Pancreas (tissue), 10 donors: ENCODE measurements around the gene RTKN2. TPM values are rescaled to one million over a fixed set of nuclear protein-coding genes. Genes with fewer than 3 reads are reported as not detected.

Experiments used
- ATAC-seq, 4 donors: fragments of 200-7000 bp; cut with Tn5 transposase; one replicate each; pipeline versions ENCODE4 v1.8.0 to v1.9.1; 2020; ENCODE audit warnings: mild to moderate bottlenecking in 4 of 4, moderate library complexity in 4 of 4
- DNase-seq, 6 donors: peaks; one replicate each; pipeline ENCODE4 v3.0.0-alpha.2; 2020
- FAIRE-seq: peaks from 2 replicates; lab custom pipeline; 2012; peaks lifted over from hg19 to GRCh38; lab: Jason Lieb, UNC
- H3K27ac ChIP-seq, 4 donors: fragments of 200-600 bp; sonication (generic); 1 replicate in 3 of 4; 2 replicates in 1 of 4; pipeline versions ENCODE4 v1.5.0 to v1.8.0; 2020
- H3K27me3 ChIP-seq, 4 donors: fragments of 200-600 bp; one replicate each; pipeline ENCODE4 v1.8.0; 2021
- H3K36me3 ChIP-seq, 3 donors: fragments of 200-600 bp; sonication (generic) in 1 of 3; one replicate each; pipeline versions ENCODE4 v1.5.0 to v1.8.0; 2020 to 2021
- H3K4me1 ChIP-seq, 3 donors: fragments of 200-600 bp; one replicate each; pipeline ENCODE4 v1.8.0; 2021
- H3K4me3 ChIP-seq, 4 donors: fragments of 200-600 bp; sonication (generic) in 2 of 4; one replicate each; pipeline versions ENCODE4 v1.5.0 to v1.8.0; 2020 to 2021
- H3K9me3 ChIP-seq, 4 donors: fragments of 200-600 bp; one replicate each; pipeline ENCODE4 v1.8.0; 2021
- CTCF ChIP-seq, 4 donors: fragments of 200-600 bp; sonication (generic) in 3 of 4; IDR thresholded peaks; one replicate each; pipeline versions ENCODE4 v1.5.0 to v1.8.0; 2021; ENCODE audit warnings: antibody characterized with exemption in 4 of 4
- WGBS, 2 donors: extraction: QIAGEN DNeasy Blood & Tissue Kit; methylation state at CpG; one replicate each; pipeline ENCODE4 v1.1.7; 2013; 5-methylcytosine and 5-hydroxymethylcytosine counted together
- intact Hi-C, 3 donors: fragments of 100-400 bp; cut with DNase I; formaldehyde crosslinking; loops; one replicate each; pipeline versions ENCODE4 v1.11.1 to v1.14.2; 2022
- polyA plus RNA-seq, 2 donors: library from polyadenylated mRNA; stranded (reverse); fragments of 200-250 nt; gene quantifications; one replicate each; pipeline ENCODE4 v1.2.3, GENCODE V29; 2013
- total RNA-seq, 6 donors: library from RNA; stranded (reverse); fragmentation: NEBNext Ultra II Directional in 4 of 6; extraction: Animal tissue kit (Norgen Biotek cat#: 25700) in 4 of 6; gene quantifications; one replicate each; pipeline versions ENCODE4 v1.2.1 to v1.2.4, GENCODE V29; 2021 to 2023
- donor health status: healthy with polysubstance abuse.
- donor health status: DM: no; HTN: no; CAD: no; lungs with moderate emphysema.
- donor health status: DM: no; HTN: no; CAD: no.
- donor health status: control.
- donor health status: control.
- donor health status: Bipolar disorder and iron deficiency.
- donor health status: DM: yes; HTN: yes; CAD: no.
- donor health status: DM: no; HTN: no; CAD: no.
- donor health status: DM: no; HTN: no; CAD: no.
- donor health status: DM: yes; HTN: yes; CAD: no.

Gene RTKN2
- total and polyA plus RNA-seq, 8 donors, result 0.04 to 0.31 (median 0.16) TPM; not detected in 1

DNA sequence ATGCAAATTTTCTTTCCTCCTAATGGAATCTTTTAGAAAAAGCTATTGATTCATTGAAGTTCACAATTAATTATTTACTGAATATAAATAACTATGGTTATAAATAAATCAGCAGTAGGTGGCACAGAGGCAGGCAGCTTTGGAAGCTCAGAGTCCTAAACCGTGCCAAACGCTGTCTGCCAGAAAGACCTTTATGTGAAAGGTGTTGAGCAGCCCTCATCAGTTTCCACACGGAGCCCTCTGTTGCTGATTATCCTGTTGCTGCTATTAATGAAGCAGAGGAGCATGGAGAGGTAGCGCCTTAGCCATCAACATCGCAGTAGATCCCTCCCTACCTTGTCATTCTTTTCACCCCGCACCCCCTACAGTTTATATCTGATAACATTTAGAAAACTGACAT, 51.0 kb downstream of the RTKN2 start:
- H3K27me3 ChIP-seq, result no peaks in the 10 kb centered on the region
- no peak overlapping the region for H3K27ac ChIP-seq
- no peaks in the 10 kb centered on the region for H3K9me3 ChIP-seq
- intact Hi-C loops, result no loop called here
- H3K4me3 ChIP-seq, result no peak overlapping the region
- no peak for ATAC-seq
- DNase-seq, result no peak
- H3K4me1 ChIP-seq, result no peaks in the 10 kb centered on the region
- TF ChIP-seq CTCF (IDR thresholded peaks at IDR 0.05), result no peak
- H3K36me3 ChIP-seq, result no peaks in the 10 kb centered on the region
- WGBS, 2 donors, result 53% methylated on average over 6 of the region's 6 CpGs
- no peak for FAIRE-seq

DNA sequence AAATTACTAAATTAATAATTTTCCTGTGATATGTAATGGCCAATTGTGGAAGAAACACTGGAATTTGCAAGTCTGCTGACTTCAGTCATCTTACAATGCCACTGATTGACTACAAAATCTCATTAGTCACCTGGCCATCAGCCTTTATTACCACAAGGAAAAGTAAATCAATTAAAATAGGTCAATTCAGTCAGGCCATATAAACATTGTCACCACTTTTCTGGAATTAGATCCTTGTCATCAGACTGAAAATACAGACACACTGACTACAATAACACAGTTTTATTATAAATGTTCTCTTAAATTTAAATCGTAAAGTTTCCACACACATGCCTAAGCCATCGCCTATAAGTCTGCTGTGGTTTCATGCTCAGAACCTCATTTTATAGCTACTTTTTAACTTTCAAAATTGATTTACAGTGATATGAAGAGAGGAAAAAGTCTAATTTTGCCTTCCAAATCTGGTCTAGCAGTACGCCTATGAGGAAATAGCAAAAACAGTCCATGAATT, 54.2 kb downstream of the RTKN2 start:
- intact Hi-C loops, result no loop called here
- WGBS, 2 donors, result 92 to 98% methylated on average over 3 of the region's 3 CpGs

GRCh38 chr10:62205750-62206399, 62.8 kb downstream of the RTKN2 start:
- H3K9me3 ChIP-seq, result no peaks in the 10 kb centered on the region
- WGBS, 2 donors, result 94 to 97% methylated on average over 2 of the region's 2 CpGs
- TF ChIP-seq CTCF (IDR thresholded peaks at IDR 0.05), result no peak
- no peak for FAIRE-seq
- no peak for ATAC-seq
- no peaks in the 10 kb centered on the region for H3K36me3 ChIP-seq
- intact Hi-C loops, result no loop called here
- H3K4me3 ChIP-seq, result no peak overlapping the region
- H3K27ac ChIP-seq, result no peak overlapping the region
- H3K27me3 ChIP-seq, result no peaks in the 10 kb centered on the region
- H3K4me1 ChIP-seq, result no peaks in the 10 kb centered on the region
- no peak for DNase-seq

More for the DNA sequence above, 54.2 kb downstream of the RTKN2 start:
- no peak for FAIRE-seq
- ATAC-seq, result no peak
- H3K4me3 ChIP-seq, result no peak overlapping the region
- TF ChIP-seq CTCF (IDR thresholded peaks at IDR 0.05), result no peak
- no peaks in the 10 kb centered on the region for H3K4me1 ChIP-seq
- H3K27me3 ChIP-seq, result no peaks in the 10 kb centered on the region
- no peak for DNase-seq
- no peaks in the 10 kb centered on the region for H3K36me3 ChIP-seq
- no peaks in the 10 kb centered on the region for H3K9me3 ChIP-seq
- no peak overlapping the region for H3K27ac ChIP-seq

GRCh38 chr10:62199584-62199983, 69.1 kb downstream of the RTKN2 start:
- FAIRE-seq, result no peak

More at GRCh38 chr10:62199584-62199983, 69.1 kb downstream of the RTKN2 start:
- H3K4me3 ChIP-seq, result no peak overlapping the region
- ATAC-seq, result no peak
- H3K9me3 ChIP-seq, result no peaks in the 10 kb centered on the region
- intact Hi-C loops, result no loop called here
- no peaks in the 10 kb centered on the region for H3K36me3 ChIP-seq
- no peaks in the 10 kb centered on the region for H3K27me3 ChIP-seq
- no peak for TF ChIP-seq CTCF (IDR thresholded peaks at IDR 0.05)
- no peak for DNase-seq
- WGBS, 2 donors, result 87 to 91% methylated on average over 1 of the region's 1 CpG
- H3K27ac ChIP-seq, result no peak overlapping the region
- no peaks in the 10 kb centered on the region for H3K4me1 ChIP-seq
